ENCODE measurements around the gene MCC.

The MCC gene

DNA sequence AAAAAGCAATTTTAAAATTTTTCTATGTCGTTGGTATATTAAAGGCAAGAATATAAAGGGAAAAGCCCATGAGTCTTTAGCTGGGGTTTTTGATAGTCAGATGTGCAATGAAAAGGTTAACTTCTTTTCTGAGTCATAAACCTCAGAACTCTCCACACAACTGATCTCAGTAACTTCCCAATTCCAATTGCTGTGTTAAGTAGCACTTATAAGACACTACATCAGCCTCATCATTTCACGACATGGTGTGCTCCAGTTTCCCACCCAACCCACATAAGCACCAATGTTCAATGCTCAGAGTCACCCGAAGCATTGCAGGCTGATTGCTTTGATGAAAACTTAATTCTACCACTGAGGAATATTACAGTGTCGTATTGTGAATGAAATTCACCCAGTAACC is 209.3 kb downstream of the MCC start:
- DNase-seq (ENCODE audit: low read depth, low spot score): no peak
- ChIA-PET POLR2A (no interaction called here), CTCF (interaction anchor here (1.3 kb wide), 1 partner anchor 282 kb away, joined by 4 read pairs; no protein-coding TSS in a partner anchor)
- TF ChIP-seq, protein P1, sequence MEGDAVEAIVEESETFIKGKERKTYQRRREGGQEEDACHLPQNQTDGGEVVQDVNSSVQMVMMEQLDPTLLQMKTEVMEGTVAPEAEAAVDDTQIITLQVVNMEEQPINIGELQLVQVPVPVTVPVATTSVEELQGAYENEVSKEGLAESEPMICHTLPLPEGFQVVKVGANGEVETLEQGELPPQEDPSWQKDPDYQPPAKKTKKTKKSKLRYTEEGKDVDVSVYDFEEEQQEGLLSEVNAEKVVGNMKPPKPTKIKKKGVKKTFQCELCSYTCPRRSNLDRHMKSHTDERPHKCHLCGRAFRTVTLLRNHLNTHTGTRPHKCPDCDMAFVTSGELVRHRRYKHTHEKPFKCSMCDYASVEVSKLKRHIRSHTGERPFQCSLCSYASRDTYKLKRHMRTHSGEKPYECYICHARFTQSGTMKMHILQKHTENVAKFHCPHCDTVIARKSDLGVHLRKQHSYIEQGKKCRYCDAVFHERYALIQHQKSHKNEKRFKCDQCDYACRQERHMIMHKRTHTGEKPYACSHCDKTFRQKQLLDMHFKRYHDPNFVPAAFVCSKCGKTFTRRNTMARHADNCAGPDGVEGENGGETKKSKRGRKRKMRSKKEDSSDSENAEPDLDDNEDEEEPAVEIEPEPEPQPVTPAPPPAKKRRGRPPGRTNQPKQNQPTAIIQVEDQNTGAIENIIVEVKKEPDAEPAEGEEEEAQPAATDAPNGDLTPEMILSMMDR (IDR thresholded peaks at IDR 0.05; ENCODE audit: insufficient read depth, low read length, missing control alignments): no peak
- no peak overlapping the region for H3K4me3 ChIP-seq (ENCODE audit: low read depth, low read length)

DNA sequence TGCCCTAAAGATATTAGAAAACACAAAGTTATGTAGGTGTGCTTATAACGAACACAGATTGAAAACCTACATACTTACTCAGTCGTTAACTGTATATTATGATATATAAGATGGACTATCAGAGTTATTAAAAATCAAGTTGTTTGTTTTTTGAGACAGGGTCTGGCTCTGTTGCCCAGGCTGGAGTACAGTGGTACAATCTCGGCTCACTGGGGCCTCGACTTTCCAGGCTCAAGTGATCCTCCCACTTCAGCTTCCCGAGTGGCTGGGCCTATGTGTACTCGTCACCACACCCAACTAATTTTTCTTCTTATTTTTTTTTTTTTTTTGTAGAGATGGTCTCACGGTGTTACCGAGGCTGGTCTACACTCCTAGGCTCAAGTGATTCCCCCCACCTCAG is 211.8 kb downstream of the MCC start:
- no peak overlapping the region for H3K4me3 ChIP-seq (ENCODE audit: low read depth, low read length)
- CTCF ChIA-PET: no interaction called here
- POLR2A ChIA-PET: no interaction called here
- DNase-seq (ENCODE audit: low read depth, low spot score): no peak
- TF ChIP-seq, protein P1 (IDR thresholded peaks at IDR 0.05; ENCODE audit: insufficient read depth, low read length, missing control alignments): no peak

DNA sequence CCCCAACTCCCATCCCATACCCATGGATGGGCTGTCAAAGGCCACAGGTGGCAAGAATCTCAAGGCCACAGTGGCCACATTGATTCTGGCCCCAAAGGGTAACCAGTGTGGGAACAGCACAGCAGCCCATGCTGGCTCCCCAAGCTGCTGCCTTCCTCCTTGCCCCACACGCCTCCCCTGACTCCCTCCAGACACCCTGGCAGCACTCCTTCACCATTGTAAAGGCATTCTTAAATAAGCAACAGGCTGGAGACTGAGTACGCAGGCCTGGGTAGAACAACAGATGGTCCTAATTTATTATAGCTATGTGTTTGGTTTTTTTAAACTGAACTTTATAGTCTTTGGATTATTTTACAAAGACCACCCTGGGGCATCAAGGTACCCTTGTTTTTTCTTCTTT is 212.3 kb downstream of the MCC start:
- POLR2A ChIA-PET: no interaction called here
- CTCF ChIA-PET: no interaction called here

DNA sequence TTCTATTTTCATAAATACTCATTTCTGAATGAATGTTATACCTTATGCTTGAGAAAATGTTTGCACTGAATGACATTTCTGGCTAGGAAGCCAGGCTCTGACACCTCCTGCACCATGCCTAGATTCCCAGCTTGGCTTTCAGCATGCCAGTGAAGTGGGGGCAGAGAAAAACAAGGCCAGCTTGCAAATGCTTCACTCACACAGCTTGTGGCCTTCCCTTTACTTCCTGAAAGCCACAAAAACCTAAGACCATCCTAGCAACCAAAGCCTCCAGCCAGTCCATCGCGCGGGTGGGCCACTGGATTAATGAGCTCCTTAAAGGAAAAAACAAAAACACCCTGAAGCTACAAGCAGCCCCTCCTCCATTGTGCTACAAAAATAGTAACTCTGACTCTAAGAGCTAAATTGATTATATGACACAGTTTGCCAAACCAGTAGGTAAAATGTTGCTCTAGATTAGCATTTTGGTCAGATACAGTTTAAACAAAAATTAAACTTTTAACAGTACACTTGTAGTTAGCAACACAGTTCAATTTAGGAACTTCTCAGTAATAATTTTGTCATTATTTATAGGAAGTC is 213.3 kb downstream of the MCC start:
- POLR2A ChIA-PET: no interaction called here
- H3K4me3 ChIP-seq (ENCODE audit: low read depth, low read length): no peak overlapping the region
- DNase-seq (ENCODE audit: low read depth, low spot score): no peak
- TF ChIP-seq, protein P1 (IDR thresholded peaks at IDR 0.05; ENCODE audit: insufficient read depth, low read length, missing control alignments): no peak
- CTCF ChIA-PET: interaction anchor here (0.8 kb wide), 1 partner anchor 278 kb away, joined by 3 read pairs; no protein-coding TSS in a partner anchor

More for the DNA sequence above, 212.3 kb downstream of the MCC start:
- no peak for DNase-seq (ENCODE audit: low read depth, low spot score)
- TF ChIP-seq, protein P1 (IDR thresholded peaks at IDR 0.05; ENCODE audit: insufficient read depth, low read length, missing control alignments): no peak
- no peak overlapping the region for H3K4me3 ChIP-seq (ENCODE audit: low read depth, low read length)

DNA sequence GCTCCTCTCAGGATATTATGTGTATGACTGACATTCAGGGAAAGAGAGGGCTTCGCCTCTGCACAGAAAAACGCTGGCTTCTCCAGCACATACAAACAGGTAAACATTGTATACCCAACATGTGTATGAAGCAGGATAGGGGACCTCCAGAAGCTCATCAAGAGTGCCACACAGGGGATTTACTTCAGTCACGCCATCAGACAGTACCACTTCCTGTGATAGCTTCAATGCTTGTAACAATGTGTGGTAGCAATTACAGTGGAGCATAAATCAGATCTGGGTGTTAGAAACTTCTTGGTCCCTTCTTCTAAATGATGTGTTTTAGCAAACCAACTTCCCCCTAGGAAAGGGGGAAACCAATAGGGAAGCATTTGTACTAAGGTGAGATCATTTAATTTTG is 214.3 kb downstream of the MCC start:
- ChIA-PET POLR2A (no interaction called here), CTCF (no interaction called here)
- TF ChIP-seq, protein P1 (IDR thresholded peaks at IDR 0.05; ENCODE audit: insufficient read depth, low read length, missing control alignments): no peak

DNA sequence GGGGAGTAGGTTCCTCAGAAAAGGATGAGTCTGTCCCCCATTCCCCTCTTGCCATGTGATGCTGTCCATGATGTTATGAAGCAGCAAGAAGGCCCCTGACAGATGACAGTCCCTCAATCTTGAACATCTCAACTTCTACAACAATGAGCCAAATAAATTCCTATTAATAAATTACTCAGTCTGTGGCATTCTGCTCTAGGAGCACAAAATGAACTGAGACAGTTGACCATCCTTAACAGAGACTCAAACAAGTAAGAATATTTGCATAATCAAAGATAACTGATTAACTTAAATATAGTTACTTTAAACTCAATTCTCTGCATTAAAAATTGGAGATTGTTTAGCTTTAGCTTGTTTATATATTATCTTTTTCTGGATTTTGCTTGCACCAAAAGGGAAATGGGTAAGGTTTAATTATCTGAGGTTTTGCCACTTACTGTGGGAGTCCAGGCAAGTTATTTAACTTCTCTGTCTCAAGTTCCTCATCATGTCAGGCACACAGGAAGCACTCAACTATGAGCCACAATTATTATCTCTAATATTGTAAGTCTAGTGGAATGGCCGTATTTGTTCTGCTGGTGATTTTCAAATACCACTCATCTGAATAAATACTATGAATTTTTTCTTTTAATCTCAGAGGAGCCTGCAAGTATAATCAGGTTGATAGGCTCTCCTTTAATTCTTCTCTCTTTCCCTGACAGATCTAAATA is 216.4 kb downstream of the MCC start:
- ChIA-PET POLR2A (no interaction called here), CTCF (no interaction called here)
- H3K4me3 ChIP-seq (ENCODE audit: low read depth, low read length): no peak overlapping the region
- DNase-seq (ENCODE audit: low read depth, low spot score): no peak
- TF ChIP-seq, protein P1 (IDR thresholded peaks at IDR 0.05; ENCODE audit: insufficient read depth, low read length, missing control alignments): no peak

More for the DNA sequence above, 214.3 kb downstream of the MCC start:
- no peak for DNase-seq (ENCODE audit: low read depth, low spot score)
- no peak overlapping the region for H3K4me3 ChIP-seq (ENCODE audit: low read depth, low read length)
